ENCODE results near the gene RGS19. TPM values are rescaled to one million over a fixed set of nuclear protein-coding genes. Genes with fewer than 3 reads are reported as not detected.
"Not testable (repeated sequence)": the region's sequence is repeated elsewhere in the genome, so short reads cannot be mapped to it uniquely, and the experiment has no call there.

Gene RGS19
- total and polyA plus RNA-seq, 7 donors: 2.0 to 5.7 (median 3.5) TPM

DNA sequence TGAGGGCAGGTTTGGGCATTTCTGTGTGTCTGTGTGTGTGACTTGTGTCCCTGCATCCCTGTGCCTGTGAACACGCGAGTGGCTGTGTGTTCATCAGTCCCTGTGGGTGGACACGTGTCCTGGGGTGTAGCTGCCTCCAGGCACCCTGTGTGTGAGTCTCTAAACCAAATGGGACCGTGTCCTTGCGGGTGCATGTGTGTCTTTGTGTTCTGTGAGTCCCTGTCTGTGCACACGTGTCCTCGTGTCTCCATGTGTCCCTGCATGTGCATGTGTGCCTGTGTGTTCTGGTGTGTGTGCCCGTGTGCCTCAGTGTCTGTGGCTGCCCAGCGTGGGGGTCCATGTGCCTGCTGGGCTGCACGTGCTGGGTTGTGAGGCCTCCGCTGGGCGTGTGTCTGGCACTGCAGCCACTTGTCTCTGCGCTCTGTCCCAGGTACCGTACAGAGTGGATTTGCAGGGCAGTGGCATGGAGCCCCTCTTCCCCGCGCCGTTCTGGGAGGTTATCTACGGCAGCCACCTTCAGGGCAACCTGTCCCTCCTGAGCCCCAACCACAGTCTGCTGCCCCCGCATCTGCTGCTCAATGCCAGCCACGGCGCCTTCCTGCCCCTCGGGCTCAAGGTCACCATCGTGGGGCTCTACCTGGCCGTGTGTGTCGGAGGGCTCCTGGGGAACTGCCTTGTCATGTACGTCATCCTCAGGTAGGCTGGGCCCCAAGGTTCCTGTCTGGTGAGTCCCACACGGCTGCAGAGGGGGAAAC is 13.1 kb upstream of the RGS19 start:
- 48 to 49% (median 49%) methylated on average over 27 of the region's 27 CpGs for WGBS, 3 donors
- Histone ChIP-seq H3K36me3 (ENCODE audit: insufficient read depth in 1 of 2, low read depth in 1 of 2) (no peaks in the 10 kb centered on the region), H3K9me3 (no peaks in the 10 kb centered on the region), H3K4me1 (no peaks in the 10 kb centered on the region), H3K27ac (no peak overlapping the region), H3K4me3 (no peak overlapping the region), H3K27me3 (ENCODE audit: insufficient read depth in 3 of 3, low read length in 2 of 3) (peaks cover 0 to 13% (median 13%) of the 10 kb centered on the region in 3 donors)
- ATAC-seq: no peak
- DNase-seq: no peak
- TF ChIP-seq, protein P1, sequence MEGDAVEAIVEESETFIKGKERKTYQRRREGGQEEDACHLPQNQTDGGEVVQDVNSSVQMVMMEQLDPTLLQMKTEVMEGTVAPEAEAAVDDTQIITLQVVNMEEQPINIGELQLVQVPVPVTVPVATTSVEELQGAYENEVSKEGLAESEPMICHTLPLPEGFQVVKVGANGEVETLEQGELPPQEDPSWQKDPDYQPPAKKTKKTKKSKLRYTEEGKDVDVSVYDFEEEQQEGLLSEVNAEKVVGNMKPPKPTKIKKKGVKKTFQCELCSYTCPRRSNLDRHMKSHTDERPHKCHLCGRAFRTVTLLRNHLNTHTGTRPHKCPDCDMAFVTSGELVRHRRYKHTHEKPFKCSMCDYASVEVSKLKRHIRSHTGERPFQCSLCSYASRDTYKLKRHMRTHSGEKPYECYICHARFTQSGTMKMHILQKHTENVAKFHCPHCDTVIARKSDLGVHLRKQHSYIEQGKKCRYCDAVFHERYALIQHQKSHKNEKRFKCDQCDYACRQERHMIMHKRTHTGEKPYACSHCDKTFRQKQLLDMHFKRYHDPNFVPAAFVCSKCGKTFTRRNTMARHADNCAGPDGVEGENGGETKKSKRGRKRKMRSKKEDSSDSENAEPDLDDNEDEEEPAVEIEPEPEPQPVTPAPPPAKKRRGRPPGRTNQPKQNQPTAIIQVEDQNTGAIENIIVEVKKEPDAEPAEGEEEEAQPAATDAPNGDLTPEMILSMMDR (IDR thresholded peaks at IDR 0.05): no peak
- intact Hi-C loops (cut with DNase I): no loop called here

DNA sequence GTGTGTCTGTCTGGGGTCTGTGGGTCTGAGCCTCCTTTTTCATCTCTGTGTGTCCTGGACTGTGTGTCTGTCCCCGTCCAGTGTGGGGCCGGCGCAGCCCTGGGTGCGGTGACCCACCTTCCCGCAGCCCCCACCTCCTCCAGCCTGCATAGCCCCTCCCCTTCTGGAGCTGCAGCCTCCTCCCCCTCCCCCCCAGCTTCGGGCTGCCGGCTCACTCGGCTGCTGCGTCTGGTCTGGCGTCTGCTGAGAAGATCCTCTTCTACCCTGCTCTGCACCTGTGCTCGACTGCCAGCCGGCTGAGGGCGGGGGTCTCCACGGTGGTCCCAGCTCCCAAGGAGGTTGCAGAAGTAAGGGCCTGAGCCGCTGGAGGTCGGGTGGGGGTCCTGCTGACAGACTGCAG is 12.5 kb upstream of the RGS19 start:
- no peaks in the 10 kb centered on the region for H3K36me3 ChIP-seq (ENCODE audit: insufficient read depth in 1 of 2, low read depth in 1 of 2)
- intact Hi-C loops (cut with DNase I): no loop called here
- H3K27me3 ChIP-seq (ENCODE audit: insufficient read depth in 3 of 3, low read length in 2 of 3): peaks cover 0 to 15% (median 13%) of the 10 kb centered on the region in 3 donors
- no peak overlapping the region for H3K4me3 ChIP-seq
- ATAC-seq (no peak), DNase-seq (no peak)
- no peaks in the 10 kb centered on the region for H3K9me3 ChIP-seq
- TF ChIP-seq, protein P1 (IDR thresholded peaks at IDR 0.05): no peak
- H3K4me1 ChIP-seq: no peaks in the 10 kb centered on the region
- H3K27ac ChIP-seq: no peak overlapping the region
- 13 to 25% (median 15%) methylated on average over 8 to 16 of the region's 16 CpGs for WGBS, 3 donors

DNA sequence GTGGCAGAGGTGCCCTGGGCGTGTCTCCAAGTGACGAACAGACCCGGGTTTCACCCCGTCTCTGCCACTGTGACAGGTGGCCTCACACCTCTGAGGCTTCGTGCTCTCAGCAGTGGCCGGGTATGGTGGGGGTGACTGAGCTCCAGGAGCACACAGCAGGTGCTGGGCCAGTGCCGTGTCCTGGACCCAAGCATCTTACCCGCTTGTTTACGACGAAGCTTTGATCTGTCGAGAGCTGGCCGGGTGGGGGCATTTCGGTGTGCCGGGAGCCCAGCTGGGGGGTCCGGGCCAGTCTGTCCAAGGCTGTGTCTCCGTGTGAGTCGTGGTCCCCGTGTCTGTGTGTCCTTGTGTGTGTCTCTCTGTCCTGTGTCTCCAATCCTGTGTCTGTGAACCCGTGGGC is 12.0 kb upstream of the RGS19 start:
- intact Hi-C loops (cut with DNase I): no loop called here
- Histone ChIP-seq H3K27me3 (ENCODE audit: insufficient read depth in 3 of 3, low read length in 2 of 3) (peaks cover 0 to 17% (median 13%) of the 10 kb centered on the region in 3 donors), H3K4me1 (no peaks in the 10 kb centered on the region), H3K36me3 (ENCODE audit: insufficient read depth in 1 of 2, low read depth in 1 of 2) (no peaks in the 10 kb centered on the region), H3K4me3 (no peak overlapping the region), H3K27ac (no peak overlapping the region), H3K9me3 (no peaks in the 10 kb centered on the region)
- ATAC-seq (no peak), DNase-seq (no peak)
- 49 to 59% (median 56%) methylated on average over 18 to 19 of the region's 19 CpGs for WGBS, 3 donors
- TF ChIP-seq, protein P1 (IDR thresholded peaks at IDR 0.05): no peak

DNA sequence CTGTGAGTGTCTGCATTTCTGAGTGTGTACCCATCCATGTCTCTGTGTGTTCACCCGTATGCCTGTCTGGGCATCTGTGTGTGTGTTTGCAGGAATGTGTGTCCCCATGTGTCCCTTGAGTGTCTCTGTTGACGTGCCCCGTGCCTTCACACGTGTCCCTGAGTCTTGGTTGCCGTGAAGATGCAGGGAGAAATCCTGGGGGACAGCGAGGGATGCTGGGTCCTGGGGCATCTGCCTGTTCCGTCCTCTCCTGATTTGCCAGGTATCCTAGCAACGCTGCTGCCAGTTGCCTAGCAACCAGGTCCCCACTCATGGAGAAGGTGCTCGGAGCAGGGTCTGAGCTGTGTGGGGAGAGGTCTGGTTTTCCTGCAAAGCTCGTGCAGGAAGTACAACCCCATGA is 10.8 kb upstream of the RGS19 start:
- WGBS, 3 donors: 48 to 55% (median 48%) methylated on average over 10 of the region's 10 CpGs
- H3K4me1 ChIP-seq: no peaks in the 10 kb centered on the region
- H3K36me3 ChIP-seq (ENCODE audit: insufficient read depth in 1 of 2, low read depth in 1 of 2): no peaks in the 10 kb centered on the region
- H3K9me3 ChIP-seq: no peaks in the 10 kb centered on the region
- no peak overlapping the region for H3K4me3 ChIP-seq
- peaks cover 0 to 26% (median 15%) of the 10 kb centered on the region in 3 donors for H3K27me3 ChIP-seq (ENCODE audit: insufficient read depth in 3 of 3, low read length in 2 of 3)
- DNase-seq (no peak), ATAC-seq (no peak)
- TF ChIP-seq, protein P1 (IDR thresholded peaks at IDR 0.05): no peak
- H3K27ac ChIP-seq: no peak overlapping the region
- intact Hi-C loops (cut with DNase I): no loop called here

DNA sequence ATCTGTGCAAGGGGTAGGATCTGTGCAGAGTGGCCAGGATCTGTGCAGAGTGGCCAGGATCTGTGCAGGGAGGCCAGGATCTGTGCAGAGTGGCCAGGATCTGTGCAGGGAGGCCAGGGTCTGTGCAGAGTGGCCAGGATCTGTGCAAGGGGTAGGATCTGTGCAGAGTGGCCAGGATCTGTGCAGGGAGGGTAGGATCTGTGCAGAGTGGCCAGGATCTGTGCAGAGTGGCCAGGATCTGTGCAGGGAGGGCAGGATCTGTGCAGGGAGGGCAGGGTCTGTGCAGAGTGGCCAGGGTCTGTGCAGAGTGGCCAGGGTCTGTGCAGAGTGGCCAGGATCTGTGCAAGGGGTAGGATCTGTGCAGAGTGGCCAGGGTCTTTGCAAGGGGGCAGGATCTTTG is 9.3 kb upstream of the RGS19 start:
- H3K9me3 ChIP-seq; H3K27ac ChIP-seq; DNase-seq; H3K36me3 ChIP-seq (ENCODE audit: insufficient read depth in 1 of 2, low read depth in 1 of 2); intact Hi-C loops (cut with DNase I); ATAC-seq; H3K4me3 ChIP-seq; H3K4me1 ChIP-seq: not testable (repeated sequence)
- H3K27me3 ChIP-seq (ENCODE audit: insufficient read depth in 3 of 3, low read length in 2 of 3): peaks cover 0 to 42% (median 22%) of the 10 kb centered on the region in 3 donors

DNA sequence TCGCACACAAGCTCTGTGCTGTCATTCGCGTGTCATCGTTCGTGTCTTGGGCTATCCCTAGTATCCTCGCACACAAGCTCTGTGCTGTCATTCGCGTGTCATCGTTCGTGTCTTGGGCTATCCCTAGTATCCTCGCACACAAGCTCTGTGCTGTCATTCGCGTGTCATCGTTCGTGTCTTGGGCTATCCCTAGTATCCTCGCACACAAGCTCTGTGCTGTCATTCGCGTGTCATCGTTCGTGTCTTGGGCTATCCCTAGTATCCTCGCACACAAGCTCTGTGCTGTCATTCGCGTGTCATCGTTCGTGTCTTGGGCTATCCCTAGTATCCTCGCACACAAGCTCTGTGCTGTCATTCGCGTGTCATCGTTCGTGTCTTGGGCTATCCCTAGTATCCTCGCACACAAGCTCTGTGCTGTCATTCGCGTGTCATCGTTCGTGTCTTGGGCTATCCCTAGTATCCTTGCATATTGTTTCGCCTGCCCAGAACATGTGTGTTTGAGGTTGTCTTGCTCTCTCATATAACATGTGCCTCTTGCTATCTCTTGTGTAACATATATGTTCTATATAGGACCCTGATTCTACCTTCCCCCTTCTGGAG is 8.0 kb upstream of the RGS19 start:
- intact Hi-C loops (cut with DNase I); H3K27ac ChIP-seq; H3K4me1 ChIP-seq; DNase-seq; ATAC-seq; H3K36me3 ChIP-seq (ENCODE audit: insufficient read depth in 1 of 2, low read depth in 1 of 2); H3K4me3 ChIP-seq; H3K9me3 ChIP-seq: not testable (repeated sequence)
- 91 to 98% (median 96%) methylated on average over 6 of the region's 36 CpGs for WGBS, 3 donors
- peaks cover 0 to 53% (median 19%) of the 10 kb centered on the region in 3 donors for H3K27me3 ChIP-seq (ENCODE audit: insufficient read depth in 3 of 3, low read length in 2 of 3)
